SK-N-SH (cell line): ENCODE data around the gene C2CD3.

Experiments
- EP300 ChIP-seq, 2 experiments: IDR thresholded peaks; 2 replicates each; pipeline versions ENCODE4 v1.4.0 to v1.6.1; 2012; ENCODE audit warnings: borderline replicate concordance in 1 of 2, low read depth in 1 of 2, low read length in 1 of 2
- FOXJ3 ChIP-seq: sonication (generic); formaldehyde crosslinking; IDR thresholded peaks from 2 replicates; pipeline ENCODE4 v1.5.1; 2020; ENCODE audit warnings: mild to moderate bottlenecking, missing genetic modification reagents
- GABPA ChIP-seq: IDR thresholded peaks from 2 replicates; pipeline ENCODE4 v1.4.0; 2012; ENCODE audit warnings: low read depth, mild to moderate bottlenecking
- POLR2AphosphoS5 ChIP-seq: IDR thresholded peaks from 2 replicates; pipeline ENCODE4 v1.6.1; 2012; ENCODE audit warnings: low read depth, low read length
- SIN3A ChIP-seq: IDR thresholded peaks from 2 replicates; pipeline ENCODE4 v1.6.1; 2012; ENCODE audit warnings: low read depth, mild to moderate bottlenecking, low read length, moderate library complexity, borderline replicate concordance
- SMC3 ChIP-seq: IDR thresholded peaks from 2 replicates; pipeline ENCODE4 v1.6.1; 2012; ENCODE audit warnings: low read depth, low read length, improper control_type of control experiment
- TEAD4 ChIP-seq: IDR thresholded peaks from 2 replicates; pipeline ENCODE4 v1.4.0; 2012; ENCODE audit warnings: mild to moderate bottlenecking, borderline replicate concordance; ENCODE audit not compliant: insufficient read depth
- TF ChIP-seq, protein P1 (sequence below): fragments of 200-600 bp; sonication (generic); IDR thresholded peaks from 2 replicates; pipeline ENCODE4 v1.6.1; 2017; ENCODE audit warnings: antibody characterized with exemption, mild to moderate bottlenecking, moderate library complexity

DNA sequence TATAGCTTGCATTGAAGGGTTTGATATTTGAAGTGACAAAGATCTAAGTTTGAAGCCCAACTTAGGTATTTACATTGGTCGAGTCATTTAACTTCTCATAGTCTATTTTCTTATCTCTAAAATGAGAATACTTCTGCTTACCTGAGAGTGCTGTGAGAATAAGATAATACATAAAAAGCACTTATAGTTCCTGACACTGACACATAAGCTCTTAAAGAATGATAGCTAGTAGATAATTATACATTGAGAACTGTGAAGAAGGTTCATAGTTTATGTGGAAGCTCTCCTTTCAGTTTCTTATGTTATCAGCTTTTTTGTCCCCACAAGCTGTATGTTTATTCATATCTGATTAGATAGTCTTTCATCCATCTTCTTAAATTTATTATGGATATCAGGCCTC, 5.1 kb upstream of the C2CD3 start:
- TF ChIP-seq, protein P1, sequence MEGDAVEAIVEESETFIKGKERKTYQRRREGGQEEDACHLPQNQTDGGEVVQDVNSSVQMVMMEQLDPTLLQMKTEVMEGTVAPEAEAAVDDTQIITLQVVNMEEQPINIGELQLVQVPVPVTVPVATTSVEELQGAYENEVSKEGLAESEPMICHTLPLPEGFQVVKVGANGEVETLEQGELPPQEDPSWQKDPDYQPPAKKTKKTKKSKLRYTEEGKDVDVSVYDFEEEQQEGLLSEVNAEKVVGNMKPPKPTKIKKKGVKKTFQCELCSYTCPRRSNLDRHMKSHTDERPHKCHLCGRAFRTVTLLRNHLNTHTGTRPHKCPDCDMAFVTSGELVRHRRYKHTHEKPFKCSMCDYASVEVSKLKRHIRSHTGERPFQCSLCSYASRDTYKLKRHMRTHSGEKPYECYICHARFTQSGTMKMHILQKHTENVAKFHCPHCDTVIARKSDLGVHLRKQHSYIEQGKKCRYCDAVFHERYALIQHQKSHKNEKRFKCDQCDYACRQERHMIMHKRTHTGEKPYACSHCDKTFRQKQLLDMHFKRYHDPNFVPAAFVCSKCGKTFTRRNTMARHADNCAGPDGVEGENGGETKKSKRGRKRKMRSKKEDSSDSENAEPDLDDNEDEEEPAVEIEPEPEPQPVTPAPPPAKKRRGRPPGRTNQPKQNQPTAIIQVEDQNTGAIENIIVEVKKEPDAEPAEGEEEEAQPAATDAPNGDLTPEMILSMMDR, result no peak
- TF ChIP-seq GABPA (no peak), SIN3A (no peak), EP300 (IDR thresholded peaks at IDR 0.05; ENCODE audit: borderline replicate concordance in 1 of 2, low read depth in 1 of 2, low read length in 1 of 2) (no peak), TEAD4 (no peak), POLR2AphosphoS5 (no peak), SMC3 (no peak), FOXJ3 (CRISPR knock-in tag) (no peak)
